ENCODE data around the gene PAOX. TPM values are rescaled to one million over a fixed set of nuclear protein-coding genes. Genes with fewer than 3 reads are reported as not detected.
"Not testable (repeated sequence)": the region's sequence is repeated elsewhere in the genome, so short reads cannot be mapped to it uniquely, and the experiment has no call there.

The PAOX gene
- total RNA-seq, 1 donor from 2014 or later, result 8.2 TPM

DNA sequence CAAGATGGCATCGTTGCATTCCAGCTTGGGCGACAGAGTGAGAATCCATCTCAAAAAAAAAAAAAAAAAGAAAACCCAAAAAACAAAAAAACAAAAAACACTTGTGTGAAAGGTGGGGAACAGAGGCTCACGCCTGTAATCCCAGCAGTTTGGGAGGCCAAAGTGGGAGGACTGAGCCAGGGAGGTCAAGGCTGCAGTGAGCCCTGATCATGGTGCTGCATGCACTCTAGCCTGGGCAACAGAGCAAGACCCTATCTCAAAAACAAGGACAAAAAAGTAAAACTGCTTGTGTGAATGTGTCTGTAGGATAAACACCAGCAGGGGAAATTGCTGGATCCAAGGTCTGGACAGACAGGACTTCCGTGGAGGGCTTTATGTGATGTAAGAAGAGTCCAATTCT lies 4.5 kb downstream of the PAOX start:
- no peak for DNase-seq (ENCODE audit: extremely low spot score, unreplicated experiment)
- H3K4me1 Mint-ChIP-seq (ENCODE audit: unreplicated experiment), result no peaks in the 10 kb centered on the region
- no peak overlapping the region for H3K4me3 Mint-ChIP-seq
- peaks cover 5% of the 10 kb centered on the region for H3K36me3 Mint-ChIP-seq
- H3K9me3 Mint-ChIP-seq, result no peaks in the 10 kb centered on the region
- no peak overlapping the region for H3K27ac Mint-ChIP-seq
- TF ChIP-seq, protein P1, sequence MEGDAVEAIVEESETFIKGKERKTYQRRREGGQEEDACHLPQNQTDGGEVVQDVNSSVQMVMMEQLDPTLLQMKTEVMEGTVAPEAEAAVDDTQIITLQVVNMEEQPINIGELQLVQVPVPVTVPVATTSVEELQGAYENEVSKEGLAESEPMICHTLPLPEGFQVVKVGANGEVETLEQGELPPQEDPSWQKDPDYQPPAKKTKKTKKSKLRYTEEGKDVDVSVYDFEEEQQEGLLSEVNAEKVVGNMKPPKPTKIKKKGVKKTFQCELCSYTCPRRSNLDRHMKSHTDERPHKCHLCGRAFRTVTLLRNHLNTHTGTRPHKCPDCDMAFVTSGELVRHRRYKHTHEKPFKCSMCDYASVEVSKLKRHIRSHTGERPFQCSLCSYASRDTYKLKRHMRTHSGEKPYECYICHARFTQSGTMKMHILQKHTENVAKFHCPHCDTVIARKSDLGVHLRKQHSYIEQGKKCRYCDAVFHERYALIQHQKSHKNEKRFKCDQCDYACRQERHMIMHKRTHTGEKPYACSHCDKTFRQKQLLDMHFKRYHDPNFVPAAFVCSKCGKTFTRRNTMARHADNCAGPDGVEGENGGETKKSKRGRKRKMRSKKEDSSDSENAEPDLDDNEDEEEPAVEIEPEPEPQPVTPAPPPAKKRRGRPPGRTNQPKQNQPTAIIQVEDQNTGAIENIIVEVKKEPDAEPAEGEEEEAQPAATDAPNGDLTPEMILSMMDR (conservative IDR thresholded peaks at IDR 0.05), result no peak
- H3K27me3 Mint-ChIP-seq, result no peaks in the 10 kb centered on the region

DNA sequence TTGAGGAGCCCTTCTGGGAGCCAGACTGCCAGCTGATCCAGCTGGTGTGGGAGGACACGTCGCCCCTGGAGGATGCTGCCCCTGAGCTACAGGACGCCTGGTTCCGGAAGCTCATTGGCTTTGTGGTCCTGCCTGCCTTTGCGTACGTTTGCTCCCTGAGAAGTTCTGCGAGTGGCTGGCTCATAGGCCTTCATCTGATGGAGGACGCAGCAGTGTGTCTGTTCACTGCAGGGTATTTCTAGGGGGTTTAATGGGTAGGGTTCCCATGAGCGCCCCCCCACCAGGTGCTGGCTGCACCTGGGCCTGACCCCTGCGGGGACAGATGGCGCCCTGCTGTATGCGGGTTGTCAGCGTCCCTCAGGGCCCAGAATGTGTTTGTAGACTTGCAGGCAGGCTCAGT lies 5.0 kb downstream of the PAOX start:
- TF ChIP-seq, protein P1 (conservative IDR thresholded peaks at IDR 0.05), result no peak
- H3K4me3 Mint-ChIP-seq, result no peak overlapping the region
- H3K9me3 Mint-ChIP-seq, result no peaks in the 10 kb centered on the region
- H3K36me3 Mint-ChIP-seq, result peaks cover 5% of the 10 kb centered on the region
- no peaks in the 10 kb centered on the region for H3K27me3 Mint-ChIP-seq
- no peak for DNase-seq (ENCODE audit: extremely low spot score, unreplicated experiment)
- no peak overlapping the region for H3K27ac Mint-ChIP-seq
- no peaks in the 10 kb centered on the region for H3K4me1 Mint-ChIP-seq (ENCODE audit: unreplicated experiment)

DNA sequence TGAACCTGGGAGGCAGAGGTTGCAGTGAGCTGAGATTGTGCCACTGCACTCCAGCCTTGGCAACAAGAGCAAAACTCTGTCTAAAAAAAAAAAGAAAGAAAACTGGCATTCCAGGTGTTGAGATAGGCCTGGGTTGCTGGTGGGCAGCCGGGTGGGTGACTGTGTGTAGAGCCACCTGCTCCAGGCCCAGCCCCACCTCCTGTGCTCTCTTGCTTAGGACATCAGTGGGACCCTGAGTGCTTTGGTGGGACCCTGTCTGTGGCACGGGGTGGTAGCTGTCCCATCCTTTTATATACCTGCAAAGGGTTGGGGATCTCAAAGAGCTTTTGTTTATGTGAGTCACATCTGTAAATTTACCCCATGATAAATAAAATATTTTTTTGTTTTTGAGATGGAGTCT lies 6.2 kb downstream of the PAOX start:
- no peaks in the 10 kb centered on the region for H3K9me3 Mint-ChIP-seq
- peaks cover 5% of the 10 kb centered on the region for H3K36me3 Mint-ChIP-seq
- no peaks in the 10 kb centered on the region for H3K4me1 Mint-ChIP-seq (ENCODE audit: unreplicated experiment)
- no peak for DNase-seq (ENCODE audit: extremely low spot score, unreplicated experiment)
- H3K27me3 Mint-ChIP-seq, result no peaks in the 10 kb centered on the region
- no peak overlapping the region for H3K27ac Mint-ChIP-seq
- TF ChIP-seq, protein P1 (conservative IDR thresholded peaks at IDR 0.05), result no peak
- no peak overlapping the region for H3K4me3 Mint-ChIP-seq

DNA sequence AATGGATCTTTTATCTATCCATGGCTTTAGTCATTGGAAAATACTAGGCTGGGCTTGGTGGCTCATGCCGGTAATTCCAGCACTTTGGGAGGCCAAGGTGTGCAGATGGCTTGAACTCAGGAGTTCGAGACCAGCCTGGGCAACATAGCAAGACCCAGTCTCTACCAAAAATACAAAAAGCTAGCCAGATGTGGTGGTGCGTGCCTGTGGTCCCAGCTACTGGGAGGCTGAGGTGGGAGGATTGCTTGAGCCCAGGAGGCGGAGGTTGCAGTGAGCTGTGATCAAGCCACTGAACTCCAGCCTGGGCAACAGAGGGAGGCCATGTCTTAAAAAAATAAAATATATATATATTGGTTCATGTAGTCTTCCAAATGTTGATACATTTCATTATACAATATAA lies 7.9 kb downstream of the PAOX start:
- H3K27me3 Mint-ChIP-seq; H3K36me3 Mint-ChIP-seq; H3K27ac Mint-ChIP-seq; H3K4me3 Mint-ChIP-seq; H3K4me1 Mint-ChIP-seq (ENCODE audit: unreplicated experiment); DNase-seq (ENCODE audit: extremely low spot score, unreplicated experiment); H3K9me3 Mint-ChIP-seq: not testable (repeated sequence)

DNA sequence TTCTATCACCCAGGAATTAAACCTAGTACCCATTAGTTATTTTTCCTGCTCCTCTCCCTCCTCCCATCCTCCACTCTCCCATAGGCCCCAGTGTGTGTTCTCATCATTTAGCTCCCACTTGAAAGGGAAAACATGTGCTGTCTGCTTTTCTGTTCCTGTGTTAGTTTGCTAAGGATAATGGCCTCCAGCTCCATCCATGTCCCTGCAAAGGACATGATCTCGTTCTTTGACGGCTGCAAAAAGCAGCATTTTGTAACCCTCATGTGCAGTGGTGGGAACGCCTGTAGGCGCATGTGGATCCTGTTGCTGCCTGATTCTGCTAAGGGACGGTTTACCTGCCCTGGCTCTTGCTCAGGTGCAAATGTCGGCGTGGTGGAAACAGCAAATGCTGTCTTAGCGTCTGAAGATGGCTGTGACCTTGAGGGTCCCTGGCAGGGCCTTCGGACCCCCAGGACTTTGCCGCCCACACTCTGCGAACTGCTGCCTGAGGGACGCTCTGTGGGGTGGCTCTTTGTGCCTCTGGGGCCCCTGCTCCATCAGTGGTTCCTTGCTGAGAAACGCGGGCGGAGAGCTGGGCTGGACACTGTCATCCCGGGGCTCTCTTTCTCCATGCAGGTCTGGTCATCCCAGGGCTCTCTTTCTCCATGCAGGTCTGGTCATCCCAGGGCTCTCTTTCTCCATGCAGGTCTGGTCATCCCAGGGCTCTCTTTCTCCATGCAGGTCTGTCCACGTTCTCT lies 9.3 kb downstream of the PAOX start:
- TF ChIP-seq, protein P1 (conservative IDR thresholded peaks at IDR 0.05), result no peak
- Mint-ChIP-seq H3K4me3 (no peak overlapping the region), H3K27me3 (no peaks in the 10 kb centered on the region), H3K9me3 (no peaks in the 10 kb centered on the region), H3K27ac (no peak overlapping the region), H3K4me1 (ENCODE audit: unreplicated experiment) (no peaks in the 10 kb centered on the region), H3K36me3 (peaks cover 5% of the 10 kb centered on the region)
- no peak for DNase-seq (ENCODE audit: extremely low spot score, unreplicated experiment)

DNA sequence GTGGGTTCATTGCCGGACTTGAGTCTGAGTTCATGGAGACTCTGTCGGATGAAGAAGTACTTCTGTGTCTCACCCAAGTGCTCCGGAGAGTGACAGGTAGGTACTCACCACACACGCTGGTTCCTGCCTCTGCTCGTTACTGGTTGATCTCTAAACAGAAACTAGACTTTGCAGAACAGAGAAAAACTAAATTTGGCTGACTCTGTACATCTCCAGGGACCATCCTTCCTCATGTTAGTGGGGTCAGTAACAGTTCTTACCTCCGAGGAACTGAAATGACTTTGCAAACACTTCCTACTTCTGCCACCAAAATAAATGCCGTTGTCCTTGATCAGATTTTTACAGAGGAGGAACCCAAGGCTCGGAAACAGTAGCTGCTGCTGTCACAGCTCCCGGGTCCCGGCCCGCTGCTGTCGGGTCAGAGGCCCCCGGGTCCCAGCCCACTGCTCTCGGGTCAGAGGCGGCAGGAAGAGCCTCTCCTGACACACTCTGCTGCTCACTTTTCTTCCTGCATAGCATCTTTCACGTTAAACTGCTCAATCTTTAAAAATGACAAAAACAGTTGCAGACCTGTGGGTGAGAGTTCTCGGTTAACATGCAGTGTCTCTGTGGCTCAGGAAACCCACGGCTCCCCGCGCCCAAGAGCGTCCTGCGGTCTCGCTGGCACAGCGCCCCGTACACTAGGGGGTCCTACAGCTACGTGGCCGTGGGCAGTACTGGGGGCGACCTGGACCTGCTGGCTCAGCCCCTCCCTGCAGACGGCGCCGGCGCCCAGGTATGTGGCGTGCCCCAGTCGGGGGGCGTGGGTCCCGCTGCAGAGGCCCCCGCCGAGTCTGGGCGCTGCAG lies 10.1 kb downstream of the PAOX start:
- Mint-ChIP-seq H3K4me3 (no peak overlapping the region), H3K9me3 (no peaks in the 10 kb centered on the region), H3K27ac (no peak overlapping the region)

More for the DNA sequence above, 10.1 kb downstream of the PAOX start:
- DNase-seq (ENCODE audit: extremely low spot score, unreplicated experiment), result no peak
- H3K4me1 Mint-ChIP-seq (ENCODE audit: unreplicated experiment), result no peaks in the 10 kb centered on the region
- H3K36me3 Mint-ChIP-seq, result peaks cover 5% of the 10 kb centered on the region
- TF ChIP-seq, protein P1 (conservative IDR thresholded peaks at IDR 0.05), result no peak
- H3K27me3 Mint-ChIP-seq, result no peaks in the 10 kb centered on the region
